IMR-90 (cell line): ENCODE results near the gene BMPER. TPM values are rescaled to one million over a fixed set of nuclear protein-coding genes. Genes with fewer than 3 reads are reported as not detected.

ENCODE experiments used
- ATAC-seq: fragments of 200-7000 bp; cut with Tn5 transposase; 2 replicates; pipeline ENCODE4 v1.9.1; 2020; ENCODE audit warnings: low read depth, mild to moderate bottlenecking, moderate library complexity
- BruUV-seq: library from RNA; stranded (reverse); fragments of 400-500 nt; replicated peaks from 2 replicates; lab custom pipeline; 2021; lab: Mats Ljungman, UMichigan
- CTCF ChIA-PET: fragments of 300-600 bp; formaldehyde crosslinking; extraction: SDS; loops from one replicate; lab custom pipeline; 2021; ENCODE audit warnings: antibody characterized with exemption; lab: Yijun Ruan, JAX
- POLR2A ChIA-PET: fragments of 300-600 bp; sonication (Branson Sonifier 250); formaldehyde crosslinking; loops from one replicate; lab custom pipeline; 2022; ENCODE audit warnings: antibody characterized with exemption; ENCODE audit not compliant: unreplicated experiment; lab: Charles Lee
- DNase-seq: peaks from one replicate; pipeline ENCODE4 v3.0.0; 2013
- H2AFZ ChIP-seq: replicated peaks from 2 replicates; pipeline ENCODE3; 2013; ENCODE audit warnings: low read length, mild to moderate bottlenecking; ENCODE audit not compliant: poor library complexity
- H2AK5ac ChIP-seq: 2 replicates; pipeline ENCODE4 v1.6.1; 2013; ENCODE audit warnings: low read depth, low read length, inconsistent platforms
- H2AK9ac ChIP-seq: replicated peaks from 2 replicates; pipeline ENCODE3; 2013; ENCODE audit warnings: mild to moderate bottlenecking, low read depth, low read length, moderate library complexity; ENCODE audit not compliant: poor library complexity
- H2BK120ac ChIP-seq: 2 replicates; pipeline ENCODE4 v1.6.1; 2013; ENCODE audit warnings: low read depth, low read length, inconsistent platforms
- H2BK15ac ChIP-seq: 3 replicates; pipeline ENCODE4 v1.6.1; 2013; ENCODE audit warnings: low read depth, low read length, inconsistent platforms
- H2BK20ac ChIP-seq: 2 replicates; pipeline ENCODE4 v1.6.1; 2013; ENCODE audit warnings: low read depth, mild to moderate bottlenecking, inconsistent platforms, low read length, moderate library complexity
- H2BK5ac ChIP-seq: 2 replicates; pipeline ENCODE4 v1.6.1; 2013; ENCODE audit warnings: mild to moderate bottlenecking, low read depth, low read length, inconsistent platforms; ENCODE audit not compliant: poor library complexity, severe bottlenecking
- H3K14ac ChIP-seq: replicated peaks from 2 replicates; pipeline ENCODE4 v1.6.1; 2013; ENCODE audit warnings: low read depth, low read length, inconsistent platforms
- H3K18ac ChIP-seq: 2 replicates; pipeline ENCODE4 v1.6.1; 2013; ENCODE audit warnings: low read depth, low read length, control low read depth
- H3K23ac ChIP-seq: 2 replicates; pipeline ENCODE4 v1.6.1; 2013; ENCODE audit warnings: low read depth, low read length, inconsistent platforms
- H3K27ac ChIP-seq: 2 replicates; pipeline ENCODE4 v1.5.1; 2013; ENCODE audit warnings: mild to moderate bottlenecking, control low read depth, low read length; ENCODE audit not compliant: insufficient read depth
- H3K27me3 ChIP-seq: 2 replicates; pipeline ENCODE4 v1.6.1; 2013; ENCODE audit warnings: low read length; ENCODE audit not compliant: control insufficient read depth, insufficient read depth
- H3K36me3 ChIP-seq: 2 replicates; pipeline ENCODE4 v1.6.1; 2013; ENCODE audit warnings: low read length, mixed read lengths; ENCODE audit not compliant: control insufficient read depth, insufficient read depth
- H3K4ac ChIP-seq: 2 replicates; pipeline ENCODE4 v1.6.1; 2013; ENCODE audit warnings: low read depth, low read length, inconsistent platforms
- H3K4me1 ChIP-seq: 2 replicates; pipeline ENCODE4 v1.6.1; 2013; ENCODE audit warnings: low read length, mixed read lengths; ENCODE audit not compliant: control insufficient read depth, insufficient read depth
- H3K4me2 ChIP-seq: 2 replicates; pipeline ENCODE4 v1.6.1; 2013; ENCODE audit warnings: low read depth, mild to moderate bottlenecking, control low read depth, low read length, moderate library complexity
- H3K4me3 ChIP-seq: 2 replicates; pipeline ENCODE4 v1.5.1; 2013; ENCODE audit warnings: low read depth, mild to moderate bottlenecking, control low read depth, low read length, moderate library complexity; ENCODE audit not compliant: insufficient read depth
- H3K56ac ChIP-seq: 2 replicates; pipeline ENCODE4 v1.6.1; 2013; ENCODE audit warnings: low read length, inconsistent platforms; ENCODE audit not compliant: insufficient read depth; ENCODE audit errors: extremely low read depth
- H3K79me1 ChIP-seq, 2 experiments: 2 replicates each; pipeline ENCODE4 v1.6.1; 2013; ENCODE audit warnings: low read length in 2 of 2, inconsistent platforms in 1 of 2, low read depth in 1 of 2
- H3K9ac ChIP-seq: 2 replicates; pipeline ENCODE4 v1.6.1; 2013; ENCODE audit warnings: low read depth, low read length, control low read depth
- H3K9me1 ChIP-seq: 2 replicates; pipeline ENCODE4 v1.6.1; 2013; ENCODE audit warnings: low read length, inconsistent platforms; ENCODE audit not compliant: insufficient read depth
- H3K9me3 ChIP-seq: 2 replicates; pipeline ENCODE4 v1.6.1; 2013; ENCODE audit warnings: low read length; ENCODE audit not compliant: control insufficient read depth, insufficient read depth
- H4K20me1 ChIP-seq: 2 replicates; pipeline ENCODE4 v1.6.1; 2013; ENCODE audit warnings: low read length, inconsistent platforms; ENCODE audit not compliant: insufficient read depth
- H4K5ac ChIP-seq: 2 replicates; pipeline ENCODE4 v1.6.1; 2013; ENCODE audit warnings: mild to moderate bottlenecking, low read depth, low read length, control low read depth
- H4K8ac ChIP-seq, 2 experiments: 2 replicates each; pipeline ENCODE4 v1.6.1; 2013; ENCODE audit warnings: low read depth in 2 of 2, low read length in 2 of 2, control low read depth in 1 of 2, inconsistent platforms in 1 of 2
- H4K91ac ChIP-seq: 2 replicates; pipeline ENCODE4 v1.6.1; 2013; ENCODE audit warnings: low read depth, low read length, inconsistent platforms; ENCODE audit not compliant: insufficient read depth
- MAFK ChIP-seq: IDR thresholded peaks from 2 replicates; pipeline ENCODE4 v1.6.1; 2012; ENCODE audit warnings: low read depth, low read length, improper control_type of control experiment
- WGBS, 2 experiments: methylation state at CpG; one replicate each; pipeline versions ENCODE4 v1.1.5 to v1.1.7; 2013; ENCODE audit warnings: missing lambda C conversion rate in 2 of 2; ENCODE audit not compliant: insufficient read length in 1 of 2; ENCODE audit errors: extremely low coverage in 2 of 2; 5-methylcytosine and 5-hydroxymethylcytosine counted together
- dilution Hi-C: fragments of 300-500 bp; cut with HindIII; formaldehyde crosslinking; loops from one replicate; pipeline ENCODE4 v1.14.3; 2018; ENCODE audit warnings: low sequenced_read_pairs; ENCODE audit not compliant: unreplicated experiment
- in situ Hi-C: fragments of 300-500 bp; cut with MboI; formaldehyde crosslinking; loops from 3 replicates; pipeline ENCODE4 v1.14.3; 2019; ENCODE audit warnings: low sequenced_read_pairs, inconsistent platforms, mixed read lengths
- intact Hi-C: fragments of 100-400 bp; cut with micrococcal nuclease; formaldehyde crosslinking; loops from 2 replicates; pipeline ENCODE4 v1.10.0; 2022
- polyA plus RNA-seq, 3 experiments: library from polyadenylated mRNA; depleted of rRNA; stranded (reverse); fragments of >200 nt; gene quantifications; 2 replicates each; pipeline ENCODE4 v1.2.3, GENCODE V29; 2012; ENCODE audit warnings: low replicate concordance in 1 of 3
- total RNA-seq: library from RNA; depleted of rRNA; stranded (reverse); fragments of >200 nt; gene quantifications from 2 replicates; pipeline ENCODE4 v1.2.3, GENCODE V29; 2012
- TF ChIP-seq, protein P1 (sequence below): fragments of 150-350 bp; IDR thresholded peaks from 2 replicates; pipeline ENCODE4 v1.6.1; 2017; ENCODE audit warnings: mild to moderate bottlenecking, antibody characterized with exemption, low read length, low read depth

The BMPER gene
- total and polyA plus RNA-seq, 2 of the 4 experiments (the other 2 are of a cell fraction): 6.2 to 7.9 TPM

DNA sequence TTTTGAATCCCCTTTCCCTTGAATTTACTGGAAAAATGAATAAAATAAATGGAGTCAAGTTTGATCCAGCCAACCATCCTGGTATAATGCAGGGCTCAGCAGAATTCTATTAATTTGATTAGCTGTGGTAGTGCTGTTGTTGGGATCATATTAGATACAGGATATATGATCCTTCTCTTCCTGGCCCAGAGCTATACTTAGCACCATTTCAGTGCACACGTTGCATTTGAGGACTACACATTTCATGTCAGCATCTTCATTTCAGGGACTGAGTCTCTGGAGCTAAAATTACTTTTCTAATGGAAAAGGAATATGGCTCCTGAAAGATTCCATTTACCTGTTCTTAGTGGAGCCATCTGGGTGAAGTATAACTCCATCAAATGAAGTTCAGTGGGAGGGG, 240.3 kb downstream of the BMPER start:
- no peak overlapping the region for H3K4me2 ChIP-seq
- no peak overlapping the region for H2AK9ac ChIP-seq
- peaks cover 2% of the 10 kb centered on the region; the same call in 1 of the 2 replicates for H3K4me1 ChIP-seq
- H3K79me1 ChIP-seq: no peaks in the 10 kb centered on the region; a peak in 1 of 4 replicates
- no CpG with 5 or more reads among the region's 1 CpG for WGBS, 2 experiments
- no peak overlapping the region for H4K5ac ChIP-seq
- POLR2A ChIA-PET: no interaction called here
- no peak overlapping the region for H2BK120ac ChIP-seq
- no peaks in the 10 kb centered on the region for H4K20me1 ChIP-seq
- H3K4ac ChIP-seq: no peak overlapping the region
- no peak overlapping the region for H3K14ac ChIP-seq
- no peak overlapping the region for H3K27ac ChIP-seq
- H3K9ac ChIP-seq: no peak overlapping the region
- CTCF ChIA-PET: no interaction called here
- H2BK15ac ChIP-seq: no peak overlapping the region
- no peak overlapping the region for H2BK5ac ChIP-seq
- no peak overlapping the region for H2AK5ac ChIP-seq
- H3K27me3 ChIP-seq: no peaks in the 10 kb centered on the region
- H4K91ac ChIP-seq: no peak overlapping the region
- dilution Hi-C loops: no loop called here
- no peak overlapping the region for H4K8ac ChIP-seq
- BruUV-seq: no TSS peak
- DNase-seq: no peak
- H3K23ac ChIP-seq: no peak overlapping the region
- ATAC-seq: no peak
- no peak overlapping the region for H3K4me3 ChIP-seq
- in situ Hi-C loops: no loop called here
- TF ChIP-seq, protein P1, sequence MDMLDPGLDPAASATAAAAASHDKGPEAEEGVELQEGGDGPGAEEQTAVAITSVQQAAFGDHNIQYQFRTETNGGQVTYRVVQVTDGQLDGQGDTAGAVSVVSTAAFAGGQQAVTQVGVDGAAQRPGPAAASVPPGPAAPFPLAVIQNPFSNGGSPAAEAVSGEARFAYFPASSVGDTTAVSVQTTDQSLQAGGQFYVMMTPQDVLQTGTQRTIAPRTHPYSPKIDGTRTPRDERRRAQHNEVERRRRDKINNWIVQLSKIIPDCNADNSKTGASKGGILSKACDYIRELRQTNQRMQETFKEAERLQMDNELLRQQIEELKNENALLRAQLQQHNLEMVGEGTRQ: no peak
- TF ChIP-seq MAFK: no peak
- intact Hi-C loops: no loop called here
- no peaks in the 10 kb centered on the region for H3K36me3 ChIP-seq
- no peaks in the 10 kb centered on the region; the same call in 1 of the 2 replicates for H3K9me1 ChIP-seq
- no peak overlapping the region for H2AFZ ChIP-seq
- H3K9me3 ChIP-seq: no peaks in the 10 kb centered on the region
- no peak overlapping the region for H3K18ac ChIP-seq
- H3K56ac ChIP-seq: no peak overlapping the region
- H2BK20ac ChIP-seq: no peak overlapping the region
